ENCODE data around the gene CNTLN. TPM values are rescaled to one million over a fixed set of nuclear protein-coding genes. Genes with fewer than 3 reads are reported as not detected.
A peak's percentile ranks its signal among the peaks of the same experiment; 100 is the strongest.
"Not testable (repeated sequence)": the region's sequence is repeated elsewhere in the genome, so short reads cannot be mapped to it uniquely, and the experiment has no call there.

CNTLN gene
- total RNA-seq, 1 experiment from 2014 or later, result 18.3 TPM

DNA sequence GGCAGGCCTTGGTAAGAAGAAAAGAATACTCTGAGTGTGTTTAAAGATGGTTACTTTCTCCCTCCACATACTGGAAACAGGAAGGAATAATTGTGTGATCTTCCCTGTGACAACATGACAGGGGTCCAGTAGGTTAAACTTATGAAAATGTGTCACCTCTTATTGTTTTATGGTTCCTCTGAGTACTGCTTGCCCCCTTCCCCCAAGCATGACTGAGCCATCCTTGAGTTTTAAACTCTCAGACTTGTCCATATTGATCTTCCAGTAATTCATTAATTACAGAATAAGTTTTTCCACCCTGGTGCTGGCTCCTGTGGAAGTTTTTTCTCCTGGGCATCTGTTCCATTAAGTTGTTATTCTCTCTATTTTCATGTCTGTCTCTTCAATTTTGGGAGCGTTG is 95.8 kb downstream of the CNTLN start:
- Histone ChIP-seq H3K27me3 (ENCODE audit: low read length) (no peaks in the 10 kb centered on the region), H2AFZ (ENCODE audit: low read length) (no peak overlapping the region), H3K4me3 (ENCODE audit: low read length) (no peak overlapping the region), H3K4me2 (ENCODE audit: low read depth, low read length, poor library complexity, severe bottlenecking) (no peak overlapping the region), H3K9ac (ENCODE audit: low read length) (no peak overlapping the region), H3K9me3 (ENCODE audit: low read length) (0 out of 2 replicates have a peak, but pooled peaks cover 2% of the 10 kb centered on the region), H3K9me2 (replicated peaks; ENCODE audit: insufficient read depth, low read length) (no peaks in the 10 kb centered on the region), H4K20me1 (ENCODE audit: insufficient read depth, low read depth, low read length) (no peaks in the 10 kb centered on the region), H3K27ac (ENCODE audit: low read length) (no peak overlapping the region), H3K4me1 (ENCODE audit: low read length) (peaks cover 14% of the 10 kb centered on the region), H3K79me2 (ENCODE audit: low read length) (peaks cover 56% of the 10 kb centered on the region), H3K36me3 (ENCODE audit: insufficient read depth, low read length) (no peaks in the 10 kb centered on the region; the same call in 1 of the 2 replicates)
- DNase-seq, result no peak

- Histone ChIP-seq H3K27me3 (ENCODE audit: low read length) (no peaks in the 10 kb centered on the region), H3K4me2 (ENCODE audit: low read depth, low read length, poor library complexity, severe bottlenecking) (peak overlapping the region; percentile 34), H3K4me3 (ENCODE audit: low read length) (no peak overlapping the region), H3K36me3 (ENCODE audit: insufficient read depth, low read length) (0 out of 2 replicates have a peak, but pooled peaks cover 3% of the 10 kb centered on the region), H3K9ac (ENCODE audit: low read length) (no peak overlapping the region), H4K20me1 (ENCODE audit: insufficient read depth, low read depth, low read length) (no peaks in the 10 kb centered on the region), H2AFZ (ENCODE audit: low read length) (no peak overlapping the region), H3K27ac (ENCODE audit: low read length) (peak overlapping the region; percentile 59), H3K4me1 (ENCODE audit: low read length) (peaks cover 37% of the 10 kb centered on the region), H3K79me2 (ENCODE audit: low read length) (peaks cover 22% of the 10 kb centered on the region), H3K9me3 (ENCODE audit: low read length) (no peaks in the 10 kb centered on the region), H3K9me2 (replicated peaks; ENCODE audit: insufficient read depth, low read length) (no peaks in the 10 kb centered on the region)
- DNase-seq, result no peak
Observed at GRCh38 chr9:17236147-17236546, 101.3 kb downstream of the CNTLN start.

DNA sequence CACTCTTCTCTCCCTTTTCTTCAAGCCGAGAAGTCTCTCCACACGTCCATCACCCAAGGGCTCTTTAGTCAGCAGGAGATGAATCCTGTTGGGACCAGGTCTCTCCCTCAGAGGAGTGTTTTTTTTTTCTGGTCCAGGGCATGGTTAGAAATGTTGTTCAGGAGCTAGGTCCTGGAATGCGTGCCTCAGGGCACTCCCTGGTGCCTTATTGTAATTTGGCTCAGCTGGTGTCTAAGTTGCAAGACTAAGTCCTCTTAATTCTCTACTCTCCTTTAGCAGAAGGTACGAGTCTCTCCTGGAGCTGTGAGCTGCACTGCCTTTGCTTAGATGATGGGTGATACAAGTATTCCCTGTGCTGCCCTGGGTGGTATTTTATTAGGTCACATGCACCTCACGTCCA is 111.9 kb downstream of the CNTLN start:
- Histone ChIP-seq H3K4me3 (ENCODE audit: low read length) (no peak overlapping the region), H3K4me2 (ENCODE audit: low read depth, low read length, poor library complexity, severe bottlenecking) (no peak overlapping the region), H3K9me2 (replicated peaks; ENCODE audit: insufficient read depth, low read length) (no peaks in the 10 kb centered on the region), H3K27me3 (ENCODE audit: low read length) (no peaks in the 10 kb centered on the region), H3K4me1 (ENCODE audit: low read length) (no peaks in the 10 kb centered on the region), H3K9me3 (ENCODE audit: low read length) (peaks cover 23% of the 10 kb centered on the region), H3K27ac (ENCODE audit: low read length) (no peak overlapping the region), H3K9ac (ENCODE audit: low read length) (no peak overlapping the region), H3K79me2 (ENCODE audit: low read length) (peaks cover 44% of the 10 kb centered on the region), H3K36me3 (ENCODE audit: insufficient read depth, low read length) (peaks cover 10% of the 10 kb centered on the region), H2AFZ (ENCODE audit: low read length) (no peak overlapping the region), H4K20me1 (ENCODE audit: insufficient read depth, low read depth, low read length) (no peaks in the 10 kb centered on the region)
- DNase-seq, result no peak

DNA sequence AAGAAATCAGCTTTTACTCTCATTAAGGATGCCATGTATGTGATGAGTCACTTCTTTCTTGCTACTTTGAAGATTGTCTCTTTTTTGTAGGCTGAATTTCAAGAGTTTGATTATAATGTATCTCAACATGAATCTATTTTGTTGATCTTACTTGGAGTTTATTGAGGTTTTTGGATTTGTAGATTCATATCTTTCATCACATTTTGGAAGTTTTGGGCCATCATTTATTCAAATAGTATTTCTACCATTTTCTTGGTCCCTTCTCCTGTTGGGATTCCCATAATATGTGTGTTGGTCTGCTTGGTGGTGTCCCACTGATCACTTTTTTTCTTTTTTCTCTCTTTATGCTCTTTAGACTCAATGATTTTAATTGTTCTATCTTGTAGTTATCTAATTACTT is 116.3 kb downstream of the CNTLN start:
- no peaks in the 10 kb centered on the region for H3K9me2 ChIP-seq (replicated peaks; ENCODE audit: insufficient read depth, low read length)
- no peaks in the 10 kb centered on the region for H3K4me1 ChIP-seq (ENCODE audit: low read length)
- DNase-seq, result no peak

DNA sequence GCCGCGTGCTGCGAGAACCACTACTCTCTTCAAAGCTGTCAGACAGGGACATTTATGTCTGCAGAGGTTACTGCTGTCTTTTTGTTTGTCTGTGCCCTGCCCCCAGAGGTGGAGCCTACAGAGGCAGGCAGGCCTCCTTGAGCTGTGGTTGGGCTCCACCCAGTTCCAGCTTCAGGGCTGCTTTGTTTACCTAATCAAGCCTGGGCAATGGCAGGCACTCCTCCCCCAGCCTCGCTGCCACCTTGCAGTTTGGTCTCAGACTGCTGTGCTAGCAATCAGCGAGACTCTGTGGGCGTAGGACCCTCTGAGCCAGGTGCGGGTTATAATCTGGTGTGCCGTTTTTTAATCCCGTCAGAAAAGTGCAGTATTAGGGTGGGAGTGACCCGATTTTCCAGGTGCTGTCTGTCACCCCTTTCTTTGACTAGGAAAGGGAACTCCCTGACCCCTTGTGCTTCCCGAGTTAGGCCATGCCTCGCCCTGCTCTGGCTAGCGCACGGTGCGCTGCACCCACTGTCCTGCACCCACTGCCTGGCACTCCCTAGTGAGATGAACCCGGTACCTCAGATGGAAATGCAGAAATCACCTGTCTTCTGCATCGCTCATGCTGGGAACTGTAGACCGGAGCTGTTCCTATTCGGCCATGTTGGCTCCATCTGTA is 133.8 kb downstream of the CNTLN start:
- not testable (repeated sequence) for H3K9ac ChIP-seq (ENCODE audit: low read length); H3K4me2 ChIP-seq (ENCODE audit: low read depth, low read length, poor library complexity, severe bottlenecking); H3K27me3 ChIP-seq (ENCODE audit: low read length); H3K9me3 ChIP-seq (ENCODE audit: low read length); H2AFZ ChIP-seq (ENCODE audit: low read length); H3K27ac ChIP-seq (ENCODE audit: low read length); H3K4me3 ChIP-seq (ENCODE audit: low read length); H3K9me2 ChIP-seq (replicated peaks; ENCODE audit: insufficient read depth, low read length); H3K36me3 ChIP-seq (ENCODE audit: insufficient read depth, low read length); DNase-seq; H4K20me1 ChIP-seq (ENCODE audit: insufficient read depth, low read depth, low read length); H3K4me1 ChIP-seq (ENCODE audit: low read length)
- H3K79me2 ChIP-seq (ENCODE audit: low read length), result peaks cover 17% of the 10 kb centered on the region

More for the DNA sequence above, 116.3 kb downstream of the CNTLN start:
- Histone ChIP-seq H3K4me3 (ENCODE audit: low read length) (no peak overlapping the region), H3K36me3 (ENCODE audit: insufficient read depth, low read length) (peaks cover 14% of the 10 kb centered on the region; the same call in 1 of the 2 replicates), H3K27me3 (ENCODE audit: low read length) (no peaks in the 10 kb centered on the region), H3K9ac (ENCODE audit: low read length) (no peak overlapping the region), H3K27ac (ENCODE audit: low read length) (no peak overlapping the region), H4K20me1 (ENCODE audit: insufficient read depth, low read depth, low read length) (no peaks in the 10 kb centered on the region), H2AFZ (ENCODE audit: low read length) (no peak overlapping the region), H3K9me3 (ENCODE audit: low read length) (peaks cover 45% of the 10 kb centered on the region), H3K4me2 (ENCODE audit: low read depth, low read length, poor library complexity, severe bottlenecking) (no peak overlapping the region), H3K79me2 (ENCODE audit: low read length) (peaks cover 64% of the 10 kb centered on the region)

DNA sequence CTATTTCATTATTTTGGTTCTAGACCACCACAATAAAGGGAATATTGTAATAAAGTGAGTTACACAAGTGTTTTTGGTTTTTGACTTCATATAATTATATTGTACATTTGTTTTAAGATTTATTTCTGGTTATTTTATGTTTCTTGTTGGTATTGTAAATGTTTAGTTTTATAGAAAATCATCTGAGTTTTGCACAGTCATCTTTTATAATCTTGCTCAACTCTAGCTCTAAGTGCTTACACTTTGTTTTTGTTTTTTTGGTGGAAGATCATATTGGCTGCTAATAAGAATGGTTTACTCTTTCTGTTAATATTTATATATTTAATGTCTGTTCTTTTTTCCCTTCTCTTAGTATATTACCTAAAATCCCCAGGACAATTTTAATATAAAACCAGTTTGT is 135.0 kb downstream of the CNTLN start:
- Histone ChIP-seq H3K27ac (ENCODE audit: low read length) (no peak overlapping the region), H3K4me1 (ENCODE audit: low read length) (no peaks in the 10 kb centered on the region), H3K9me3 (ENCODE audit: low read length) (no peaks in the 10 kb centered on the region), H3K27me3 (ENCODE audit: low read length) (no peaks in the 10 kb centered on the region), H3K9me2 (replicated peaks; ENCODE audit: insufficient read depth, low read length) (no peaks in the 10 kb centered on the region), H3K9ac (ENCODE audit: low read length) (no peak overlapping the region), H2AFZ (ENCODE audit: low read length) (no peak overlapping the region), H3K36me3 (ENCODE audit: insufficient read depth, low read length) (no peaks in the 10 kb centered on the region), H3K79me2 (ENCODE audit: low read length) (peaks cover 17% of the 10 kb centered on the region), H4K20me1 (ENCODE audit: insufficient read depth, low read depth, low read length) (no peaks in the 10 kb centered on the region), H3K4me3 (ENCODE audit: low read length) (no peak overlapping the region), H3K4me2 (ENCODE audit: low read depth, low read length, poor library complexity, severe bottlenecking) (no peak overlapping the region)
- no peak for DNase-seq

- no peaks in the 10 kb centered on the region for H3K4me1 ChIP-seq (ENCODE audit: low read length)
- no peak overlapping the region for H3K9ac ChIP-seq (ENCODE audit: low read length)
- no peak for DNase-seq
- no peak overlapping the region for H2AFZ ChIP-seq (ENCODE audit: low read length)
- no peak overlapping the region for H3K4me3 ChIP-seq (ENCODE audit: low read length)
- no peaks in the 10 kb centered on the region for H3K27me3 ChIP-seq (ENCODE audit: low read length)
- no peak overlapping the region for H3K4me2 ChIP-seq (ENCODE audit: low read depth, low read length, poor library complexity, severe bottlenecking)
- no peaks in the 10 kb centered on the region for H3K9me2 ChIP-seq (replicated peaks; ENCODE audit: insufficient read depth, low read length)
- peaks cover 17% of the 10 kb centered on the region for H3K79me2 ChIP-seq (ENCODE audit: low read length)
- no peaks in the 10 kb centered on the region for H3K9me3 ChIP-seq (ENCODE audit: low read length)
- H3K27ac ChIP-seq (ENCODE audit: low read length), result no peak overlapping the region
- no peaks in the 10 kb centered on the region for H4K20me1 ChIP-seq (ENCODE audit: insufficient read depth, low read depth, low read length)
- H3K36me3 ChIP-seq (ENCODE audit: insufficient read depth, low read length), result no peaks in the 10 kb centered on the region
Observed at GRCh38 chr9:17272536-17272935, 137.7 kb downstream of the CNTLN start.

DNA sequence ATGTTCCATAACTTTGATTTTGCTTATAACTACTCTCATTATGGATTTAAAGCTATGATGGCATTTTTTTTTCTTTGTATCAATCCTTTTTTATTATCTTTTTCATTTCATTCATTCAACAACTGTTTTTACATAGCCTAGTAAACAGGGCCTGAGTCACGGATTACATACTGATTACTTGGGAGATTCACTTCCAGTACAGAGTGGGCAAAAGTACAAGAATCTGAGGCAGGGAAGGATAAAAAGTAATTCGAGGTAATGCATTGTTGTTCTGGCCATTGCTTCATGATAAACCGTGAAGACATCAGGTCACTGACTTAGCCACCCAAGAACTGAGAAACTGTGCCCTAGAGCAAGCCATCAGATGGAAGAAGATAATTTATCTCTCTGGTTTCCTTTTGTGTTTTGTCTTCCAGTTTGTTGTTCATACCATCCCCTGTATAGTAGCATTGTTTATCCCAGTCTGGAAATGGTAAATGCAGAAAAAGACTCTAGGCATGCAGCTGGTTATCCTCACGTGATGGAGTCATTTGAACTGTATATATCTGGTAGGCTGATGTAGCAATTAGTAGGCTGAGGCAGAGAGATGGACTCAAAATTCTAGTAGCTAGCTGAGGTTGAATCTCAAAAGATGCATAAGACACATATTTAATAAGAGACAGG is 145.6 kb downstream of the CNTLN start:
- Histone ChIP-seq H3K27me3 (ENCODE audit: low read length) (no peaks in the 10 kb centered on the region), H2AFZ (ENCODE audit: low read length) (no peak overlapping the region), H3K9me3 (ENCODE audit: low read length) (no peaks in the 10 kb centered on the region)

More for the DNA sequence above, 145.6 kb downstream of the CNTLN start:
- H4K20me1 ChIP-seq (ENCODE audit: insufficient read depth, low read depth, low read length), result no peaks in the 10 kb centered on the region
- H3K79me2 ChIP-seq (ENCODE audit: low read length), result peaks cover 3% of the 10 kb centered on the region; the same call in 1 of the 2 replicates
- H3K36me3 ChIP-seq (ENCODE audit: insufficient read depth, low read length), result no peaks in the 10 kb centered on the region; the same call in 1 of the 2 replicates
- H3K9me2 ChIP-seq (replicated peaks; ENCODE audit: insufficient read depth, low read length), result no peaks in the 10 kb centered on the region
- H3K4me3 ChIP-seq (ENCODE audit: low read length), result no peak overlapping the region
- H3K4me1 ChIP-seq (ENCODE audit: low read length), result no peaks in the 10 kb centered on the region
- H3K27ac ChIP-seq (ENCODE audit: low read length), result no peak overlapping the region
- no peak overlapping the region for H3K9ac ChIP-seq (ENCODE audit: low read length)
- no peak for DNase-seq
- H3K4me2 ChIP-seq (ENCODE audit: low read depth, low read length, poor library complexity, severe bottlenecking), result no peak overlapping the region
